Mucosa of rectum (tissue), 2 donors: ENCODE measurements around the gene SSMEM1.
A peak's percentile ranks its signal among the peaks of the same experiment; 100 is the strongest.
"Not testable (repeated sequence)": the region's sequence is repeated elsewhere in the genome, so short reads cannot be mapped to it uniquely, and the experiment has no call there.

Experiments
- H3K27ac ChIP-seq, 2 donors: one replicate each; pipeline ENCODE4 v1.7.0; 2013; ENCODE audit warnings: inconsistent platforms in 2 of 2, low read depth in 2 of 2, low read length in 2 of 2
- H3K27me3 ChIP-seq, 2 donors: one replicate each; pipeline ENCODE4 v1.7.0; 2013; ENCODE audit warnings: low read length in 2 of 2; ENCODE audit not compliant: control insufficient read depth in 2 of 2, insufficient read depth in 2 of 2
- H3K36me3 ChIP-seq, 2 donors: one replicate each; pipeline ENCODE4 v1.7.0; 2013; ENCODE audit warnings: low read length in 2 of 2; ENCODE audit not compliant: control insufficient read depth in 2 of 2, insufficient read depth in 2 of 2
- H3K4me1 ChIP-seq, 2 donors: one replicate each; pipeline ENCODE4 v1.7.0; 2013; ENCODE audit warnings: low read length in 2 of 2, mild to moderate bottlenecking in 1 of 2; ENCODE audit not compliant: control insufficient read depth in 2 of 2, insufficient read depth in 2 of 2
- H3K4me3 ChIP-seq, 2 donors: one replicate each; pipeline ENCODE4 v1.7.0; 2013; ENCODE audit warnings: low read length in 2 of 2
- H3K9ac ChIP-seq, 2 donors: one replicate each; pipeline ENCODE4 v1.7.0; 2013; ENCODE audit warnings: low read length in 2 of 2, low read depth in 1 of 2, mild to moderate bottlenecking in 1 of 2
- H3K9me3 ChIP-seq, 2 donors: one replicate each; pipeline ENCODE4 v1.7.0; 2013; ENCODE audit warnings: low read length in 2 of 2; ENCODE audit not compliant: control insufficient read depth in 2 of 2
- donor health status: healthy.
- donor health status: Normal muscosa, but diverticular disease.

SSMEM1 gene

GRCh38 chr7:130184349-130184748 lies 23.3 kb upstream of the SSMEM1 start:
- H3K4me1 ChIP-seq, H3K9me3 ChIP-seq, H3K27me3 ChIP-seq, H3K27ac ChIP-seq, H3K4me3 ChIP-seq, H3K9ac ChIP-seq: not testable (repeated sequence)
- H3K36me3 ChIP-seq, result peaks cover 35% of the 10 kb centered on the region in 2 donors

GRCh38 chr7:130187360-130187759 lies 20.3 kb upstream of the SSMEM1 start:
- peaks cover 23 to 25% of the 10 kb centered on the region in 2 donors for H3K36me3 ChIP-seq
- no peak overlapping the region for H3K9ac ChIP-seq
- H3K4me3 ChIP-seq, result no peak overlapping the region
- H3K27ac ChIP-seq, result no peak overlapping the region
- H3K27me3 ChIP-seq, result no peaks in the 10 kb centered on the region
- H3K4me1 ChIP-seq, result no peaks in the 10 kb centered on the region
- H3K9me3 ChIP-seq, result no peaks in the 10 kb centered on the region

- Histone ChIP-seq H3K9ac (no peak overlapping the region), H3K4me1 (no peaks in the 10 kb centered on the region), H3K9me3 (no peaks in the 10 kb centered on the region), H3K27ac (no peak overlapping the region), H3K36me3 (peaks cover 14 to 21% of the 10 kb centered on the region in 2 donors), H3K27me3 (no peaks in the 10 kb centered on the region), H3K4me3 (no peak overlapping the region)
Observed at GRCh38 chr7:130189343-130189742, 18.3 kb upstream of the SSMEM1 start.

- H3K9ac ChIP-seq, result no peak overlapping the region
- no peaks in the 10 kb centered on the region for H3K27me3 ChIP-seq
- no peak overlapping the region for H3K27ac ChIP-seq
- H3K36me3 ChIP-seq, result peaks cover 13 to 21% of the 10 kb centered on the region in 2 donors
- H3K9me3 ChIP-seq, result no peaks in the 10 kb centered on the region
- H3K4me3 ChIP-seq, result no peak overlapping the region
- no peaks in the 10 kb centered on the region for H3K4me1 ChIP-seq
Observed at GRCh38 chr7:130191791-130192190, 15.9 kb upstream of the SSMEM1 start.

GRCh38 chr7:130195396-130195795 lies 12.3 kb upstream of the SSMEM1 start:
- no peak overlapping the region for H3K27ac ChIP-seq
- peaks cover 14 to 34% of the 10 kb centered on the region in 2 donors for H3K36me3 ChIP-seq
- H3K27me3 ChIP-seq, result no peaks in the 10 kb centered on the region
- no peaks in the 10 kb centered on the region for H3K4me1 ChIP-seq
- no peaks in the 10 kb centered on the region for H3K9me3 ChIP-seq
- no peak overlapping the region for H3K4me3 ChIP-seq
- H3K9ac ChIP-seq, result no peak overlapping the region

DNA sequence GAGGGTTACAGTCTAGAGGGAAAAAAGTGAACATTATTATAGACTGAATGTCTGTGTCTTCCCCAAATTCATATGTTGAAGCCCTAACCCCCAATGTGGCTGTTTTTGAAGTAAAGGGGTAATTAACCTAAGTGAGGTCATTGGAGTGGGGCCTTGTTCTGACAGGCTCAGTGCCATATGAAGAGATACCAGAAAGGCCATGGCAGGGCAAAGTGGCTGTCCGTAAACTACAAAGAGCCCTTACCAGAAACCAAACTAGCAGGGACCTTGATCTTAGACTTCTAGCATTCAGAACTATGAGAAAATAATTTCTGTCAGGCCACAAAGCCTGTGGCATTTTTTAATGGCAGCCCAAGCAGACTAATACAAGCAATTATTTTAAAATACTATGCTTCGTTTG lies 11.2 kb upstream of the SSMEM1 start:
- Histone ChIP-seq H3K4me3 (no peak overlapping the region), H3K27ac (no peak overlapping the region), H3K27me3 (no peaks in the 10 kb centered on the region), H3K9me3 (no peaks in the 10 kb centered on the region), H3K36me3 (peaks cover 18 to 38% of the 10 kb centered on the region in 2 donors), H3K4me1 (peaks cover 0 to 4% of the 10 kb centered on the region in 2 donors), H3K9ac (no peak overlapping the region)

GRCh38 chr7:130197094-130197493 lies 10.6 kb upstream of the SSMEM1 start:
- Histone ChIP-seq H3K36me3 (peaks cover 19 to 38% of the 10 kb centered on the region in 2 donors), H3K9me3 (no peaks in the 10 kb centered on the region)

GRCh38 chr7:130201796-130202195 lies 5.9 kb upstream of the SSMEM1 start:
- Histone ChIP-seq H3K27me3 (no peaks in the 10 kb centered on the region), H3K9me3 (no peaks in the 10 kb centered on the region), H3K9ac (no peak overlapping the region), H3K36me3 (peaks cover 12 to 21% of the 10 kb centered on the region in 2 donors), H3K4me1 (peaks cover 5 to 19% of the 10 kb centered on the region in 2 donors), H3K4me3 (peak overlapping the region in 1 of 2 donors; percentile 55), H3K27ac (peak overlapping the region; percentile 53 to 64)

More at GRCh38 chr7:130197094-130197493, 10.6 kb upstream of the SSMEM1 start:
- no peaks in the 10 kb centered on the region for H3K27me3 ChIP-seq
- H3K27ac ChIP-seq, result no peak overlapping the region
- H3K9ac ChIP-seq, result no peak overlapping the region
- H3K4me1 ChIP-seq, result peaks cover under 1 to 8% of the 10 kb centered on the region in 2 donors
- no peak overlapping the region for H3K4me3 ChIP-seq

DNA sequence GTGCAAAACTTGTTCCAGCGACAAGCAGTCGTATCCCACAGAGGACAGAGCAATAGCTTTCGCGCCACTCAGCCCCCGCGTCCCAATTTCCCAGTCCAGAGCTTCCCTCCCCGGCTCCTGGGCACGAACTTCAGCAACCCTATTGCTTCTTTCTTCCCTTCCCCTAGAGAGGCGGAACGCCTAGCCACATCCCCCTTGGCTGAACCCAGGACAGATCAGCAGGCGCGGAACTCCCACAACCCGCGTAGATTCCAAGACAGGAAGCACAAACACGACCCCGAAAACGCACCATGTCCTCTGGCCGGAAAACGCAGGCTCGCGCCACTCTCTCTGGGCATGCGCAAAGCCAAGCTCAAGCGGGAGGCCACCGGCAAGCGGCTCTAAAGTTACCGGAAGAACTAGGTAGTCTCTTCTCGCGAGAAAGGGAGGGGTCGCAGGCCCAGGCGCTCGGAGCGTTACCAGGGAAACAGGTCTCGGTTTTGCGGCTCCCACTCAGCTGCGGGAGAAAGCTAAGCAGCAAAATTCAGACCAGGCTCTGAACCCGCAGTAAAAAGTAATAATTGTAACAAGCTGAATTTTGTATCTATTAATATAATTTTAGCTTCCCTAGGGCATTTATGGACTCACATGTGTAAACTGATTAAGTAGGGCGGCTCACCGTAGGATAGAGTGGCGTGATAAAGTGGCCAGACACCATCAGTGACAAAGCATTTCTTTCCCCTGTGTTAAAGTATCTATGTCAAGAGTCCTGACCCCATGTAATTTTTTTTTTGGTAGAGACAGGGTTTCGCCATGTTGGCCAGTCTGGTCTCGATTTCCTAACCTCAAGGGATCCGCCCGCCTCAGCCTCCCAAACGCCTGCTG lies 2.3 kb upstream of the SSMEM1 start, which contains the start of gene TMEM209:
TSS of gene TMEM209 (minus strand) at position 323 of the 864 bp plus-strand sequence. CDS start at position 292, 31 bp downstream.
- Histone ChIP-seq H3K4me1 (peaks cover 5 to 19% of the 10 kb centered on the region in 2 donors), H3K27ac (peak within 1 kb of the TSS; percentile 97 to 98), H3K9ac (peak within 1 kb of the TSS; percentile 98 to 99), H3K4me3 (peak within 1 kb of the TSS; percentile 94 to 100), H3K36me3 (peaks cover 5 to 9% of the 10 kb centered on the region in 2 donors), H3K9me3 (no peaks in the 10 kb centered on the region), H3K27me3 (no peaks in the 10 kb centered on the region)

DNA sequence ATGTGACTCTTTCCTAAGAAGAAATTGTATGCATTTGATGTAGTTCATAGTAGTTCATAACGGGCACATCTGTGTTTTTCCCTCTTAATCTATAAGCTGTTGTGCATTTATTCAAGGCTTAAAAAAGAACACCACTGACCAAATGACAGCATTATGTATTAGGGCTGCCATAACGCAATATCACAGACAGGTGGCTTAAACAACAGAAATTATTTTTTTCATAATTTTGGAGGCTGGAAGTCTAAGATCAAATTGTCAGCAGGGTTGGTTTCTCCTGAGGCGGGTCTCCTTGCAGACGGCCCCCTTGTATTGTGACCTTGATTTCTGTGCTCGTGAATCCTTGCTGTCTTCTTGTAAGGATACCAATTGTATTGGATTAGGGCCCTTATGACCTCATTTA lies 627 bp upstream of the SSMEM1 start:
- no peak overlapping the region for H3K27ac ChIP-seq
- H3K4me3 ChIP-seq, result no peak overlapping the region
- no peaks in the 10 kb centered on the region for H3K36me3 ChIP-seq

More for the DNA sequence above, 627 bp upstream of the SSMEM1 start:
- Histone ChIP-seq H3K9me3 (no peaks in the 10 kb centered on the region), H3K4me1 (peaks cover 5 to 11% of the 10 kb centered on the region in 2 donors), H3K27me3 (no peaks in the 10 kb centered on the region), H3K9ac (no peak overlapping the region)
